HG03439 (cell line): Measurements from ENCODE around the gene RUNX2.
"Not testable (repeated sequence)": the region's sequence is repeated elsewhere in the genome, so short reads cannot be mapped to it uniquely, and the experiment has no call there.

Source experiments
- ATAC-seq: cut with Tn5 transposase; IDR thresholded peaks from one replicate; pipeline ENCODE4 v1.9.1; 2021; ENCODE audit warnings: mild to moderate bottlenecking, moderate library complexity; ENCODE audit not compliant: unreplicated experiment

RUNX2 gene

GRCh38 chr6:45327956-45328522, at the start of gene RUNX2:
Gene RUNX2 (plus strand): TSS chr6:45328330. CDS start chr6:45328727, 397 bp downstream.
- ATAC-seq: no peak

- no peak for ATAC-seq
Observed at GRCh38 chr6:45278367-45278766, 49.8 kb upstream of the RUNX2 start.

GRCh38 chr6:45286707-45287106, 41.4 kb upstream of the RUNX2 start:
- not testable (repeated sequence) for ATAC-seq

- no peak for ATAC-seq
Observed at GRCh38 chr6:45289751-45290514, 38.2 kb upstream of the RUNX2 start.

GRCh38 chr6:45293306-45293705, 34.8 kb upstream of the RUNX2 start:
- no peak for ATAC-seq

GRCh38 chr6:45294065-45294701, 33.9 kb upstream of the RUNX2 start:
- not testable (repeated sequence) for ATAC-seq

GRCh38 chr6:45297320-45297719, 30.8 kb upstream of the RUNX2 start:
- no peak for ATAC-seq

GRCh38 chr6:45299096-45299581, 29.0 kb upstream of the RUNX2 start:
- ATAC-seq: no peak

- no peak for ATAC-seq
Observed at GRCh38 chr6:45300736-45301135, 27.4 kb upstream of the RUNX2 start.

GRCh38 chr6:45301348-45302142, 26.6 kb upstream of the RUNX2 start:
- no peak for ATAC-seq

- ATAC-seq: no peak
Observed at GRCh38 chr6:45302832-45303231, 25.3 kb upstream of the RUNX2 start.

- no peak for ATAC-seq
Observed at GRCh38 chr6:45305546-45305945, 22.6 kb upstream of the RUNX2 start.

GRCh38 chr6:45310118-45310788, 17.9 kb upstream of the RUNX2 start:
- ATAC-seq: no peak

GRCh38 chr6:45314146-45314545, 14.0 kb upstream of the RUNX2 start:
- no peak for ATAC-seq

GRCh38 chr6:45320349-45320748, 7.8 kb upstream of the RUNX2 start:
- ATAC-seq: no peak

- no peak for ATAC-seq
Observed at GRCh38 chr6:45323656-45324224, 4.4 kb upstream of the RUNX2 start.

- no peak for ATAC-seq
Observed at GRCh38 chr6:45326698-45327417, 1.3 kb upstream of the RUNX2 start.

GRCh38 chr6:45328523-45328922, 393 bp downstream of the RUNX2 start:
- no peak for ATAC-seq

- ATAC-seq: no peak
Observed at GRCh38 chr6:45344900-45345299, 16.8 kb downstream of the RUNX2 start.
